HG03060 (cell line): ENCODE data around the gene TFB1M.
"Not testable (repeated sequence)": the region's sequence is repeated elsewhere in the genome, so short reads cannot be mapped to it uniquely, and the experiment has no call there.

Source experiments
- ATAC-seq: cut with Tn5 transposase; IDR thresholded peaks from one replicate; pipeline ENCODE4 v1.9.1; 2021; ENCODE audit warnings: low read depth, moderate number of reproducible peaks; ENCODE audit not compliant: unreplicated experiment

The TFB1M gene

DNA sequence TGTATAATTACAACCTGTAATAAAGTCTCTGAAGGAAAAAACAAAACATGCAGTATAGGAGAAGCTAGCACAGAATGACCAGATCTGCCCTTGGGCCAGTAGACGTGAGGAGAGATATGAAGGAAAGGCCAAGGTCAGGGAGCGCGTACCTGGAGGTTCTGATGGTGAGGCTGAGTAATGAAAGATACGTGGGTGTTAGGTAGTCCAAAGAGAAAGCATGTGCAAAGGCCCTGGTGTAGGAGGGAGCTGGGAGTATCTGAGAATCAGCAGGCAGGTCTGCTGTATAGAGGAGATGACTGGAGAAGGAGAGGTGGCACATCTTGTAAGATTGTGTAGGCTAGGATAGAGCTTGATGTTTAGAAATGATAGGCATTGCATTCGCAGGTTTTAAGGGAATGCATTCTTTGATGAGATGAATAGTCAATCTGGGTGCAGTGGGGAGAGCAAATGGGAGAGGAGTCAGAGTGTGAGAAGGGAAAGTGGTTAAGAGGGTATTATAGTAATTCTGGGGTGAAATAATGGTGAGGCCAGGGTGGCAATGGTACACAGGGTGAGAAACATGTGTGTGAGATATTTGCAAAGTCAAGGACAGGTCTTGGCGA is 15.9 kb upstream of the TFB1M start:
- no peak for ATAC-seq

GRCh38 chr6:155329460-155330132 is 15.3 kb upstream of the TFB1M start:
- no peak for ATAC-seq

DNA sequence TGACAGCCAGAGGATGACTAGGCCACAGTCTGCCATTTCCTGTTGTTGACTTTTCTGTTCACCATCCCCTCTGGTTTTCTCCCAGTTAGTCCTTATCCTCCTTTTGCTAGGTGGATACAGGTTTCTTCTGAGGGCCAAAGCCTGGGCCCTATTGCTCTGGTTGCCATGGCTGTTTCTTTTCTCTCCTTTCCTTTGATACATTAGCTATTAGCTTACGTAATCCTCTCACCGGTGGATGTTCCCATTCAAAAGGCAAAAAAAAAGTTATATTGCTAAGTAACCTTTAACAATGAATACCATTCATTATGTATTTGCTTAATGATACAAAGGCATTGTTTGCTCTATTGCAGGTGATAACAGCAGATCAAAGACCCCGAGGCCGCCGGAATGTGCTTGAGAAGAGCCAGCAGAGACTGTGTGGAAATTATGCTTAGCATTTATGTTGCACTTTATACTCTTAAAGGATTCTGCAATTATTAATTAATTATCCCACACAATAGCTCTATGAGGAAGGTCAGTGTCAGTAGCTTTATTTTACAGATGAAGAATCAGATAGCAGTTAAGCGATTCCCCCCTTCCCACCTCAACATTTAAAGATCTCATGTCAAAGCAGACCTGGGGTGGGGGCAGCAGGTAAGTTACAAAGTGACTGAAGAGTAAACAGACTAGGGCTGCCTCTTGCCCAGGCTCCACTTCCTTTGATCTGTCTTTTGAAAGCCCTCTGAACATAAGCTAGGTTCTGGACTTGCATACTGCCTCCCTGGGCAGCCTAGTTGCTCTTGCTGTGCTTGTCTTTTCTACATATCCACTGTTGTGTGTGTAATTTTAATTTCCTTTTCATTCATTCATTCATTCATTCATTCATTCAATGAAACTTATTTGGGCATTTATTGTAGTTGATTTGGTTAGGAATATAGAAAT is 14.5 kb upstream of the TFB1M start:
- ATAC-seq = no peak

DNA sequence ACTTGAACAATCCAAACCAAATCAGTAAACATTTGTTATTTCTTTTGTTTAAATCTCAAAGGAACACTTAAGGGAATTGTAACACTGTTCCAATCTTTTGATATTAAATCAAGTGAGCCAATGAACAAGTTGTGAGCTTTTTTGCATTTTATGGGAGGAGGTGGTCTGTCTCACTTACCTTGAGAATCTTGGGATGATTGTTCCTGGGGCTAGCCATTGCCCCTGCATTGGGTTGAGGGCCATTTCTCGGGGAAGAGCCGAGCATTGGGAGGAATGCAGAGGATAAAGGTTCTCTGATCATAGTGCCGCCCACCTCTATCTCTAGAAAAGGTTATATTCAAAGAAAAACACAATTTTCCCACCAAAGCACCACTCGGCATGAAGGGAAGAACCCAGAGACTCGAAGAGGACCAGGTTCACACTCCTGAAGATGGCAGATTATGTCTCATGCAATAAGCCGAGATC is 13.8 kb upstream of the TFB1M start:
- ATAC-seq = no peak

GRCh38 chr6:155327326-155328073 is 13.2 kb upstream of the TFB1M start:
- peak; percentile 50 for ATAC-seq

DNA sequence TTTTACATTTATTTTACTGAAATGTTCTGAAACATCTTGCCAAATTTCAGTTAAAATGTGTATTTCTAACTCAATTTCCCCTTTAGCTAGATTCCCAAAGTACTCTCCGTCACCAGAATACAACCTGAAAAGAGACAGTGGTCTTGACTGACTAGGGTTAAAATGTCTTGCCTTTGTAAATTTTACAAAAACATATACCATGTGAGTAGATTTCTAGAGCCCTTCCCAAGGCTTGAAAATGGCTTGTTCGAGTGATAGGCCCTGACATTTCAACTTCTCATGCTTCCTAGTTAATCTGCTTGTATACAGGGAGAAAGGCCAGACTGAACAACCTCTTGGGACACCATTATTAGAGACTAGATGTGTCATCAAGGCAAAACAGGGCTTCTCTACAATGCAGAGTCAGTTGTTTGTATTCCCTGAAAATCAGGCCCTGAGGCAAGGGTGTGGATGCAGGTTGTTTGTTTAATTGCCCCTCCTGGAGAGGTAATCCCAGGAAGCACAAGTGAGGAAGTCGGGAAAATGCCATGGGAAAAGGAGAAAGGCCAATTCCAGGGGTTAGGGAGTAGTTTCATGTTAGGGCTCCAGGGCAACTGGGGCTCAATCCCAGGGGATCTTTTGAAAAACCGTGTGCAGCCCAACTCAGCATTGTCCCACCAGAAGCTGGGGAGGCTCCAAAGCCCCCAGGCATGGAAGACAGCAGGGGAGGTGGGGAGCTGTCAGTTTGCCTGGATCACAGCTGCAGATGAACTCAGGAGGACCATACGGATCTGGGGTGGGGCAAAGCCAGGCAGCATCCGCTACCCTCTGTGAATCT is 11.6 kb upstream of the TFB1M start:
- no peak for ATAC-seq

GRCh38 chr6:155324993-155325392 is 10.7 kb upstream of the TFB1M start:
- no peak for ATAC-seq

- no peak for ATAC-seq
Observed at GRCh38 chr6:155324172-155324571, 9.9 kb upstream of the TFB1M start.

DNA sequence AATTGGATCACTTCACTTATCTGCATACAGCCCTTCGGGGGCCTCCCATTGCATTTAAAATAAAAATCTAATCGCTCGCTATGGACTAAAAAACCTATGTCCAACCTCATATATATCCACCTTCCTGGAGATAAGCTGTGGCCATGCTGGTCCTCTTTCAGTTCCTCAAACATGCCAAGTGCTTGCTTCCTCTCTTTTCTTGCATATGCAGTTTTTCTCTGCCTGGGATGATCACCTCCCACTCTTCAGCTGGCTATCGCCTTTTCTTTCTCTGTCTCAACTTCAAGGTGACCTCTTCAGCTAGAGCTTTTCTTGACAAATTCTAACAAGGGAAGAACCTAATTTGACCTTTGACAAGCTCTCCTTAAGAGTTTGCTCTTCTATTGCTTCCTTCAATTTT is 5.6 kb upstream of the TFB1M start:
- no peak for ATAC-seq

DNA sequence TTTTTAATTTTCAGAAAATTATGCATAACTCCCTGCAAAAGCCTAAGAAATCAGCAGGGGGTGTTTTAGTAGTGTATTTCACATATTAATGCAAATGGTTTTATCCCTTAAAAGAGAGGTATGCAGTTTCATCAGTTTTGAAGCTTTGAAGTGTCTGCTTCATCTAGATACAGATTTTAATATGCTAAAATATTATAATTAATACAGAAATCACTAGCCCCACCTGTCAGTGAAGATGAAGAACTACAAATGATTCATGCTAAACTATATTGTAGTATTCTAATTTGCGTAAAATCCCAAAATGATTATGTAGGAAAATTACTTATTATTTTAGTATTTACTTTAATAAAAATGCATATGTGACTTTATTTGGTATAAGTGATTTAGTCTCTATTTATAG is 2.9 kb upstream of the TFB1M start:
- no peak for ATAC-seq

DNA sequence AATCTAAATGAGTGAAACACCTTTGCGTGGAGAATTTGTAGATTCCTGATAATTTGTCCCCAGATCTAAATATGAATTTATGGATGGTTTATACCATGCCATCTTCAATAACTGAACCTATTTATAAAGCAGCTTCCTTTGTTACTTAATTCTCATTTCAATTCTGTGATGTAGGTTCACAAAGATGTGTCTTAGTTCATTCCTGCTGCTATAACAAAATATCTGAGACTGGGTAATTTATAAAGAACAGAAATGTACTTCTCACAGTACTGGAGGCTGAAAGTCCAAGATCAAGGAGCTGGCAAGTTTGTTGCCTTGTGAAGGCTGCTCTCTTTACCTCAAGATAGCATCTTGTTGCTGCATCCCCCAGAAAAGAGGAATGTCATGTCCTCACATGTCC is 2.1 kb upstream of the TFB1M start:
- no peak for ATAC-seq

DNA sequence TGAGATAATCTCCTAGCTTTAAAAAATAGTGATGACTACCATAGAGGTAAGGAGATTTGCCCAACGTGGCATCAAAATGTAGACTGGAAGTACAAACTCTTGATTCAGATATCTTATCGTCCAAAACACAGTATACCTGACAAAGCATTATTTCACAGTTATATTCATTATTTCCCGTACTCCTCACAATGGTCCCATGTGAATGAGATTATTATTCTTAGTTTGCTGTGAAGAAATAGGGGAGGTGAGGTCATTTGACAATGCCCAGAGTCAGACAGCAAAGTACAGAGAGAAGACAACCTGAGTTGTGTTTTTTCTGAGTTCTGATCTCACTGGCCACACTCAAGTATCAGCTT is 1.2 kb upstream of the TFB1M start:
- ATAC-seq = no peak

GRCh38 chr6:155314773-155315515 is 660 bp upstream of the TFB1M start:
- ATAC-seq = peak; percentile 60

- no peak for ATAC-seq
Observed at GRCh38 chr6:155313602-155314091, 637 bp downstream of the TFB1M start.

DNA sequence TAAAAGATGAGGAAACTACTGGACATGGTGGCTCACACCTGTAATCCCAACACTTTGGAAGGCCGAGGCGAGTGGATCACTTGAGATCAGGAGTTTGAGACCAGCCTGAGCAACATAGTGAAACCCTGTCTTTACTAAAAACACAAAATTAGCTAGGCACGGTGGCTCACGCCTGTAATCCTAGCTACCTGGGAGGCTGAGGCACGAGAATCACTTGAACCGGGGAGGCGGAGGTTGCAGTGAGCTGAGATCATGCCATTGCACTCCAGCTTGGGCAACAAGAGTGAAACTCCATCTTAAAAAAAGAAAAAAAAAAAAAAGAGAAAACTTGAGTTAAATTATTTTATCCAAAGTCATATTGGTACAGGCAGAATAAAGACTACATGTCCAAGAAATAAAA is 1.3 kb downstream of the TFB1M start:
- not testable (repeated sequence) for ATAC-seq

- no peak for ATAC-seq
Observed at GRCh38 chr6:155311583-155311982, 2.7 kb downstream of the TFB1M start.

DNA sequence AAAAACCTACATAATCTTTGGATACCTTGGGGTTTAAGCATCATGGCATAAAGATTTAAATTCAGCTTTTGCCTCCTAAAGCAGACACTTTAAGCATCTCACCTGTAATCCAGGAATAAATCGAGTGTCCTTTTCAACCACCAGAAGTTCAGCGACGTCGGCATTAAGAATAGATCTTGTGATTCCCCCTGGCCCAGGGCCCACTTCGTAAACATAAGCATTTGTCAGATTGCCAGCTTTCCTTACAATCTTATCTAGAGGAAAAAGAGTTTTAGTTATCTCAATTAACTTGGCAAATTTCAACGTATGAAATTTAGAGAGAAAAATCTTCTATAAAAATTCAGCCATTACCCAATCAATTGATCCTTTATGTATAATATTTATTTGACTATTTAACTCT is 3.2 kb downstream of the TFB1M start:
- ATAC-seq = no peak

GRCh38 chr6:155310596-155310995 is 3.7 kb downstream of the TFB1M start:
- ATAC-seq = no peak

DNA sequence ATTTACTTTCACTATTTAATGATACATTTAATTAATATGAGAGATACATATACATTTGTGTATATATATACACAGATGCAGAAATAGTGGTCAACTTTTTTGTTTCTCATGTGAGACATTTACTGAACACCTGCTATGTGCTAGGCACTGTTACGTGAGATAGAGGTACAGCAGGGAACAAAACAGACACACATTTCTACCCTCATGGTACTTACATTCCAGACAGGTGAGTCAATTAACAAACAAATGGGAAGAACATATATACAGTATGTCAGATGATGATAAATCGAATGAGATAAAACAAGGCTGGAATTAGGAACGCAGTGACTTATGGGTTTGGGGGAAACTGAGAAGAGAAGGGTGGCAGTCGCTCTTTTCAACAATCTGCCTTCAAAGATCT is 5.1 kb downstream of the TFB1M start:
- ATAC-seq = no peak
